ENCODE results near the gene C19orf53. TPM values are rescaled to one million over a fixed set of nuclear protein-coding genes. Genes with fewer than 3 reads are reported as not detected.

C19orf53 gene
- total and polyA plus RNA-seq, 2 donors (not counting 3 experiments of a cell fraction or from before 2014, with no cell fraction given), result 113 to 239 TPM

DNA sequence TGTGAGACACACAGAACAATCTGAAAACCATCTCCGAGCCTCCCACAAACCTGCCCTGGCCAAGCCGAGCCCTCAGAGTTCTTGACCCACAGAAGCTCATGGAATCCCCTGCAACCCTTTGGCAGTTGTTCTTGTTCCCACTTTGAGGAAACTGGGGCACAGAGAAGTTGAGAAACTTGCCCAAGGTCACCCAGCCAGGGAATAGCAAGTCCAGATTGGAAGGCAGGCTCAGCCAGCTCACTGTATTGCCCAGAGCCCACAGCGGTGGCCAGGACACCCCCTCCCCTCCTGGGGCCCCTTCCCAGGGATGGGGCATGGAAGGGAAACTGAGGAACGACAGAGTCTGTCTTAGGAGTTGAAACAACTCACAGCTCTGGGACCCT lies 22.8 kb downstream of the C19orf53 start:
- no peak for FAIRE-seq
- POLR2A ChIA-PET, result interaction anchor here (0.5 to 1.5 kb wide), 3 partner anchors 9 to 51 kb away, joined by 3 to 14 read pairs (median 8); no protein-coding TSS in a partner anchor

More for the DNA sequence above, 22.8 kb downstream of the C19orf53 start:
- DNase-seq (ENCODE audit: low read depth, low spot score), result no peak
- peak overlapping the region; percentile 12 for H3K4me2 ChIP-seq (ENCODE audit: insufficient read depth, low read length)
- no peaks in the 10 kb centered on the region for H3K27me3 ChIP-seq (ENCODE audit: control insufficient read depth in 2 of 2, insufficient read depth in 2 of 2, low read length in 2 of 2)
- H3K4me3 ChIP-seq (replicated peaks in 1 of 3; ENCODE audit: insufficient read depth in 1 of 3, low read depth in 1 of 3, low read length in 3 of 3), result peak overlapping the region in 2 of 3 experiments; percentile 72 to 87
- H3K79me2 ChIP-seq (ENCODE audit: control insufficient read depth, insufficient read depth, low read length), result peaks cover 10% of the 10 kb centered on the region
- H3K9me1 ChIP-seq (replicated peaks; ENCODE audit: control insufficient read depth, extremely low read depth, insufficient read depth, low read length), result no peaks in the 10 kb centered on the region
- peak overlapping the region; percentile 49 for H3K9ac ChIP-seq (replicated peaks; ENCODE audit: extremely low read depth, insufficient read depth, low read length)
- BruUV-seq (replicated peaks), result no TSS peak
- dilution Hi-C loops (cut with MboI; ENCODE audit: extremely low pct_ligation_motif_present, low sequenced_read_pairs), result no loop called here
- intact Hi-C loops (cut with micrococcal nuclease), result no loop called here
- no peaks in the 10 kb centered on the region for H3K9me3 ChIP-seq (replicated peaks; ENCODE audit: control insufficient read depth, insufficient read depth, low read length)
- peaks cover 20% of the 10 kb centered on the region for H3K4me1 ChIP-seq (ENCODE audit: control insufficient read depth, extremely low read depth, insufficient read depth, low read length)
- TF ChIP-seq, protein P1, sequence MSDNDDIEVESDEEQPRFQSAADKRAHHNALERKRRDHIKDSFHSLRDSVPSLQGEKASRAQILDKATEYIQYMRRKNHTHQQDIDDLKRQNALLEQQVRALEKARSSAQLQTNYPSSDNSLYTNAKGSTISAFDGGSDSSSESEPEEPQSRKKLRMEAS (IDR thresholded peaks at IDR 0.05; ENCODE audit: insufficient read depth, insufficient read length), result no peak
- TF ChIP-seq POLR2AphosphoS5 (IDR thresholded peaks at IDR 0.05; ENCODE audit: insufficient read depth, low read depth, low read length) (no peak), MYC (IDR thresholded peaks at IDR 0.05; ENCODE audit: low read depth, low read length) (no peak), GATA2 (IDR thresholded peaks at IDR 0.05; ENCODE audit: insufficient read depth, insufficient read length, low read depth, low read length) (no peak), JUN (IDR thresholded peaks at IDR 0.05; ENCODE audit: borderline replicate concordance, insufficient read depth, insufficient read length, low read depth) (no peak), FOS (IDR thresholded peaks at IDR 0.05; ENCODE audit: borderline replicate concordance, insufficient read depth, low read length) (no peak), POLR2A (IDR thresholded peaks at IDR 0.05; ENCODE audit: low read depth, low read length) (no peak), EZH2 (IDR thresholded peaks at IDR 0.05; ENCODE audit: borderline replicate concordance, low read depth, low read length, severe bottlenecking) (no peak)
- TF ChIP-seq, protein P2, sequence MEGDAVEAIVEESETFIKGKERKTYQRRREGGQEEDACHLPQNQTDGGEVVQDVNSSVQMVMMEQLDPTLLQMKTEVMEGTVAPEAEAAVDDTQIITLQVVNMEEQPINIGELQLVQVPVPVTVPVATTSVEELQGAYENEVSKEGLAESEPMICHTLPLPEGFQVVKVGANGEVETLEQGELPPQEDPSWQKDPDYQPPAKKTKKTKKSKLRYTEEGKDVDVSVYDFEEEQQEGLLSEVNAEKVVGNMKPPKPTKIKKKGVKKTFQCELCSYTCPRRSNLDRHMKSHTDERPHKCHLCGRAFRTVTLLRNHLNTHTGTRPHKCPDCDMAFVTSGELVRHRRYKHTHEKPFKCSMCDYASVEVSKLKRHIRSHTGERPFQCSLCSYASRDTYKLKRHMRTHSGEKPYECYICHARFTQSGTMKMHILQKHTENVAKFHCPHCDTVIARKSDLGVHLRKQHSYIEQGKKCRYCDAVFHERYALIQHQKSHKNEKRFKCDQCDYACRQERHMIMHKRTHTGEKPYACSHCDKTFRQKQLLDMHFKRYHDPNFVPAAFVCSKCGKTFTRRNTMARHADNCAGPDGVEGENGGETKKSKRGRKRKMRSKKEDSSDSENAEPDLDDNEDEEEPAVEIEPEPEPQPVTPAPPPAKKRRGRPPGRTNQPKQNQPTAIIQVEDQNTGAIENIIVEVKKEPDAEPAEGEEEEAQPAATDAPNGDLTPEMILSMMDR (IDR thresholded peaks at IDR 0.05; ENCODE audit: extremely low read depth in 1 of 2, insufficient read depth in 1 of 2, low read depth in 1 of 2, low read length in 2 of 2), result no peak
- no peak overlapping the region for H2AFZ ChIP-seq (ENCODE audit: low read depth, low read length)
- peaks cover 0 to 4% of the 10 kb centered on the region in 2 experiments for H3K36me3 ChIP-seq (ENCODE audit: control insufficient read depth in 2 of 2, extremely low read depth in 1 of 2, insufficient read depth in 2 of 2, low read length in 2 of 2)
- peak overlapping the region; percentile 79 for H3K27ac ChIP-seq (ENCODE audit: insufficient read depth, low read depth, low read length)
- H4K20me1 ChIP-seq (replicated peaks; ENCODE audit: control insufficient read depth, extremely low read depth, insufficient read depth, low read length), result no peaks in the 10 kb centered on the region
- CTCF ChIA-PET, result interaction anchor here (0.7 to 5.7 kb wide), 8 partner anchors 9 to 199 kb away, joined by 3 to 48 read pairs (median 4); partner anchors contain the start of genes C19orf53 and MRI1
